ENCODE measurements around the gene ABCF1.

Gene ABCF1

GRCh38 chr6:30599625-30600324 is 28.5 kb downstream of the ABCF1 start:
- no peak for DNase-seq (ENCODE audit: low read depth, low spot score)
- H3K27ac ChIP-seq, result peak overlapping the region; percentile 8

GRCh38 chr6:30600451-30600961 is 29.3 kb downstream of the ABCF1 start:
- DNase-seq (ENCODE audit: low read depth, low spot score), result no peak
- no peak overlapping the region for H3K27ac ChIP-seq

DNA sequence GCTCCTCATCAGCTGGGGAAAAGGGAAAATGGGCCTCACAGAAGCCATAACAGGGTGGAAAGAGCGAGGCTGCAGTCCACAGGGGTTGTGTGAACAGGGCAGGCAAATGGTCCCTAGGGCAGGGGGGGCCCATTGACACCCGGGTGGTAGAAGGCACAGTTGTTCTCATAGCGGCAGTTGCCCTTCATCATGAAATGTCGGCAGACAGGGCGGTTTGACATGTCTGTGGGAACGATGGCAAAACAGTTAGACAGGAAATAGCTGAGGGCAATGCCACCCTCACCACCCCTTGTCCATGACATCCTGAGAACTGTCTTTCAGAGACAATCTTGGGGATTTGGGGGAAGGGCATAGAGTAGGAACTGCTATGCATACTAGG is 30.2 kb downstream of the ABCF1 start:
- no peak overlapping the region for H3K27ac ChIP-seq

GRCh38 chr6:30601815-30602641 is 30.8 kb downstream of the ABCF1 start:
- no peak overlapping the region for H3K27ac ChIP-seq
- DNase-seq (ENCODE audit: low read depth, low spot score), result no peak

More for the DNA sequence above, 30.2 kb downstream of the ABCF1 start:
- DNase-seq (ENCODE audit: low read depth, low spot score), result no peak

DNA sequence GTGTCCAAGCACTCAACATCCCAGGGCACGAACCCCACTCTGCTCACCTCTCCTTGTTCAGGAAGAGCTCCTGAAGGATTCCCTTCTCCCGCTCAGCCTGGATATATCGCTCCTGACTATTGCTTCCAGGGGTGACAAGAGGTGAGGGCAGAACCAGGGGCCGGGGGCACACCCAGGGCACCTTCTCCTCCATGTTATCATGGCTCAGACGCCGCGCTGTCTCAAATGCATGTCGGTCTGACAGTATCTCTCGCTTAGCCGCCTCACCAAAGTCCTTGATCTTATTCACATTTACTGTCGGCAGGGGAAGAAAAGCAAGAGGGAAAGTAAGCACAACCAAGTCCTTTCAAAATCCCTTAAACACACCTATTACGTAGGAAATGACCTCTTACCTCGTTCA is 32.7 kb downstream of the ABCF1 start:
- DNase-seq (ENCODE audit: low read depth, low spot score), result no peak
- no peak overlapping the region for H3K27ac ChIP-seq

DNA sequence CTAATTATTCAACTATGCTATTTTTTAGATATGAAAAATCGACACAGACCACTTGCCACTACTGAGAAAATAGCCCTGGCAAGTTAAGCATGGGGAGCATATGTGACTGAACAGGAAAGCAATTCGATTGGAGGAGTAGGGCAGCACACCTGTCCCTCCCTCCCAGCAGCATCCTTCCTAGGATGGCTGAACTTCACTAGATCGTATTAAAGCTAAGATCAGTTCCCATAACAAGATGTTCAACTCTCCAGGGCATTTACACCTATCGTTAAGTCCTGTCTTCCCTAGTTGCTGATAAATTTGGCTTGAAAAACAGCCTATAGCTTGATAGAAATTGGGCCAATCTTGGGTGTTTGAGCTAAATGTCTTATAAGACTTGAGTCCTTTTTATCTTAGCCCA is 38.8 kb downstream of the ABCF1 start:
- DNase-seq (ENCODE audit: low read depth, low spot score), result no peak

GRCh38 chr6:30611150-30611855 is 40.1 kb downstream of the ABCF1 start:
- DNase-seq (ENCODE audit: low read depth, low spot score), result no peak
- H3K27ac ChIP-seq, result no peak overlapping the region

More for the DNA sequence above, 38.8 kb downstream of the ABCF1 start:
- H3K27ac ChIP-seq, result no peak overlapping the region

DNA sequence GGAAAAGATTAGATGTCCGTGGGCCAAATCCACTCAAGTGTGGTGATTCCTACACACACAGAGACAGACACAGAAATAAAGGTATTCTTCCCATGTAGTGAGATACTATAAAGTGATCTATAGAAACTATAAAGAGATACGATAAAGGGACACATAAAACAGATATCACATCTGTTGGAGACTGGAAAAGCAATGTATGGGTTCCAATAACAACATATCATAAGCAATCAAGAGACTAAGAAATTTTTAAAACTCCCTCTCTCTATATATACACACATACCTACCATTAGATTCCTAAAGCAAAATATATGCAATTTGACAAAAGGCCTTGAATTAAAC is 40.6 kb downstream of the ABCF1 start:
- no peak for DNase-seq (ENCODE audit: low read depth, low spot score)
- H3K27ac ChIP-seq, result no peak overlapping the region

DNA sequence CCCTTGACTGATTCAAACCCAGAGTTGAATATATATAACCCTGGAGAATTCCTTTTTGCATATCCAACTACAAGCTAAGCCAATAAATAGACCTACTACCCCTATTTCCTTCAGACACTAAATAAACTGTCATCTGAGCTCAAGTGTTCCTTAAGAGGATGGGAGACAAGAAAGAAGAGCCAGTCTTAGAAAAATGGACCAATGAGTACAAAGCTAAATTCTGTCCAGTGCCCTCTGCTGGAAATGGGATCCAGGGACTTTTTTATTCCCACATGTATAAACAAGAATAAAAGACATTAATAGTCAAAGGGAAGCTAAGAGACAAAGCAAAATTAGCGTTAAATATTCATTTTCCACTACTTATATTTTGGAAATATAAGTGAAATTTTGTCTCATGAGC is 41.0 kb downstream of the ABCF1 start:
- H3K27ac ChIP-seq, result peak overlapping the region; percentile 95
- no peak for DNase-seq (ENCODE audit: low read depth, low spot score)

DNA sequence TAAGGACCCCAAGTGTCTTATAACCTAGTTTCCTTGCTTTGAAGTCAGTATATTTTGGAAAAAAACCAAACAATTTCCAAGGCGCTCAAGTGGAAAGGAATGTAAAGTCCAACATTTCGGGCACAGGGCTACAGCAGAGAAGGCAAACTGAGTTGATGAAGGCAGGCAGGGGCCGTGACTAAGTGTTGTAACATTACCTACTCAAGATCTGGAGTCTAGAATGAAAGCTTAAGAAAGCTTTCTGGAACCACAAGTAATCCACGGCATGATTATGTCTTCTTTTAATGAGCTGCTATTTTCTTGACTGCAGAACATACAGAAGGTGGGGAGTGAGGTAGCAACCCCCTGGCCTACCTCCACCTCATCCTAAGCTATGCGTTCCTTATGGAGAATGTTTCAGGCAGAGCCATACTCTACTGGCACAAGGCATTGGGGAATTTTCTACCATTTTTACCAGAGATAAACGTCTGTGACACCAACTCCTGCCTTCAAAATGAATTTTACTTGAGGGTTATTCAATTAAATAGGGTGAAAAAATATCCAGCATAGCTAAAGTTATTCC is 41.5 kb downstream of the ABCF1 start:
- peak overlapping the region; percentile 95 for H3K27ac ChIP-seq
- no peak for DNase-seq (ENCODE audit: low read depth, low spot score)

DNA sequence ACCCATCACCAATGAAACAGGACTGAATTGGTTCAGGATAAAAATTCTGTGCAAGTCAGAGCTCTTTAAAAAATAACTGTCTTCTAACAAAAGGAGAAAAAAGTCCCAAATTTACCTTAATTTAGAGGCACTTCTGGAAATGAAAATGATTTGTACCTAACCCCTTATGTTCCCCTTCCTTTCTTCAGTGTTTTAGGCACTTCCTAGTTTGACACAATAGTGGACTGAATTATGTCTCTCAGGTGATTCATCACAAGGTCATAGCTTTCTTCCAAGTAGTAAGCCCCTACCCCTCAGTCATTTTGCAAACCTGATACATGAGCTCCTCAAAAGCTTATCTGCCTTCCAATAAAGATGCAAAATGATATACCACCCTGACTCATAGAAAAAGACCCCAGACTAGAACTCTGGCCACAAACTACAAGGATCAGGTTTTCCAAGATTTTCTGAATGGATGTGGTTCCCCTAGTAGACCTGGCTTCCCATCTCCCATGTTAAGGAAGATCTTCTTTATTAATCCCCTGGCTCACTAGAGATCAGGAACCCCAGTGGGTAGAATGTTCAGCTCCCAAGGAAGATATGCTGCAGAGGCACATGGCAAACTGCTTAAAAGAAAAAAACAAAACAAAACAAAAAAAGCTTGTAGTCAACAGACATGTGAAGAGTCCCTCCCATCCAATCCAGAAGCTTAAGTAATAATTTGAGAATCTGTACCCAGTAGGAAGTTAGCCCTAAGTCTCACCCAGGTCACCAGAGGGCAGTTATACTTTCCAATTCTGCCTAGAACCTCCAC is 42.2 kb downstream of the ABCF1 start:
- no peak for DNase-seq (ENCODE audit: low read depth, low spot score)
- H3K27ac ChIP-seq, result peak overlapping the region; percentile 95

DNA sequence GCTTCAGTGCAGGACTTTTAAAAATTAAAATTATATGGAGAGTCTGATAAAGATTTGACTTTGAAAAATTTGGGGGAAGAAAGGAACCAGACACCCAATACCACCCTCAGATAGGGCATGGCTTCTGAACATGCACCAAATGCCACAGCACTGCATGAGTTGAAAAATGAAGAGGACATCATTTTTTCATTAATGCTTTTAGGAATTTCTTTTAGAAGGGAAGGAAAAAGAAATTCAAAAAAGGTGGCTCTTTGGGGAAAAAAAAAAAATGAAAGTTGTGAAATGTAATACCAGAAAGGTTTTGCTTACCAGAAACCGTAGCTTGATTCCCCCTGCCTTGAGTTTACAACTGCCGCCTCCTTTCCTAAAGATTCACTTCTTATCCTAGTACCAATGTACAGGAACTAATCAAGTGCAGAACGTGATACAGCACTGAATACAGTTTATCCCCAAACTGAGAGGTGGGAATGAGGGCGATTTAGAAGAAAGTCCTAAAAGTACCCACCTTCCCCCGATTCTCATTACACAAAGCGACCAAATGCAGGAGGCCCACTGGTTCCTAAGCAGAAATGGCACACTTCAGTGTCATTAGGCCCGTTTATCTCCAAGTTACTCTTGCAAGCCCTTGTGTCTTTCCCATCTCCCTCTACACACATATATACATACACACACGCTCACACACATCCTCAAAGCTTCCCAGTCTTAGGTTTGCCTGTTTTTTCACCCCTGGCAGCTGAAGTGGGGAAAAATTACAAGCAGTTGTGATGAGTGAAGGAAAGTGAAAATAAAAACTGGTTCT is 43.0 kb downstream of the ABCF1 start:
- peak overlapping the region; percentile 95 for H3K27ac ChIP-seq
- no peak for DNase-seq (ENCODE audit: low read depth, low spot score)

DNA sequence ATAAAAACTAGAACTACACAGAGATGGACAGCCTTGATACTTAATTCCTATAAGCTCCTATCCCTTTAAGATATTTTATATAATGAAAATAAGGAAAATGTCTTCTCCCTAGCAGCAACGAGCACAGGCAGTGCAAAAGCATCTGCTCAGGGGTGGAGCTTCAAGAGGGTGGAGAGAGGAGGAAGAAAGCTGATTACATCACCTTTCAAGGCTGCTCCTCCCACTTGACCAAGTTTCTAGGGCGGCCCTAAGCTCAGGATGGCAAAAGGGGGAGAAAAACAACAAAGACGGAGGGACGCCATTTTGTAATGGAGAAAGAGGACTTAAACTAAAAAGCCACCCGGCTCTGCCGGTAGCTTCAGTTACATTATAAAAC is 43.6 kb downstream of the ABCF1 start:
- H3K27ac ChIP-seq, result peak overlapping the region; percentile 95
- DNase-seq (ENCODE audit: low read depth, low spot score), result peak; percentile 89

DNA sequence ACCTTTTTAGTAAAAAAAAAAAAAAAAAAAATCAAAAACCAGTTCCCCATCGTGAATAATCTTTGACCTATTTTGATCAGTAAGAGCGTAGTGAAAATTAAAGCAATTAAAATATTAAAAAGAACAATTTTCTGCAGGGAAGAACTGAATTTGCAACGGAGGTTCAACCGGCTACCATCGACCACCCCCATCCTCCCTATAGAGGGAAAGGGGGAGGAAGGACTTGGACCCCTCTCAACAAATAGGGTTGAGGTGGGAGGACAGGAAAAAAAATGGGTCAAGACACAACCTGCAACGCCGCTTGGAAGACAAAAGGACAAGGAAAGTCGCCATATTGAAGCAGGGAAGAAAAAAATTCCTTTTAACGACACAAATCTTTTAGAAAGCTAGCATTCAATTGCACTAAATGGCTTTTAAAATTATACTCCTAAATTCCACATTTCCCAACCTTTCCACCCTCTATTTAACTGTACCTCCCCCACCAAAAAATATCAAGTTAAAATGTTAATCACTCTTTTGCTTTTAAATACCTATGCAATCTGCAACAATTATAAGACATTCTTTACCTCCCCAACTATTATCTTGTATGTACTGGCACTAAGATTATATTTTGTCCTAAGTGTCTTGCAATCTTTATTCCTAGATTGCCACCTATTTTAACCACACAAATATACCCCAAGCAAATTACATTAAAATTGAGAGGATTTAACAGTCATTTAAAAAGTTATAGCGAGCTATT is 44.1 kb downstream of the ABCF1 start:
- DNase-seq (ENCODE audit: low read depth, low spot score), result no peak
- H3K27ac ChIP-seq, result peak overlapping the region; percentile 95

GRCh38 chr6:30615958-30616810 is 44.9 kb downstream of the ABCF1 start:
- DNase-seq (ENCODE audit: low read depth, low spot score), result no peak

DNA sequence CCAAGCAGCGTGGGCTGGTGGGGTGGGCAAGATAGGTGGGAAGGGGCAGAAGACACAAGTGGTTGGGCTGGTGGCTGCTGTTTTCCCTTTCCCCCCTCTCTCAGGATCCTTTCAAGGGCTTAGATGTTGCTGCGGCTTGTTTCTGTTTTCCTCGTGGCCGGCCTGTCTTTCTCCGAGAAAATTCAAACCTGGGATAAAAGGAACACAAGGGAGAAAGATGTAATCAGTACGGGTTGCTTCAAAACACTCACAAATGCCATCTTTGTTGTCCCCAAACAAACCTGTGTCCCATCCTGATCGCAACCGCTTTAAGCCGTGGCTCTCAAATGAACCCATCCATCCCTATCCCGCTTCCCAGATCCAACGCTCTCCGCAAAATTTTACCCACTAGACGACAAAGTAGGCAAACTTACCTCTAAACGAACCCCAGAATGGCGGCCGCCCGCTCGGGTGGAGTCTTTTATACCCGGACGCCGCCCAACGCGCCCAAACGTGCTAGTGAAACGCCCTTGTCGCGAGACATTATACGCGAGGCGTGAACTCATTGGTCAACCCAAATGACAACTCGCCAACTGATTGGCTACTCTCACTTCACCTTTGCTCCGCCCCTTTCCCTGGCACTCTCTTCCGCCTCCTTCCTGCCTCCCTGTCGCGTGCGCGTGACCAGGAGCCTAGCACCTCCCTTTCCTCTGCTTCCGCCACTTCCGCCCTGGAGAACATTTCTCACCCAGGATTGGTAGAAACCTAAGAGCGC is 45.7 kb downstream of the ABCF1 start, which contains the start of gene PPP1R10:
TSS of gene PPP1R10 (minus strand) at position 433 of the 754 bp plus-strand sequence. CDS start 7,299 bp downstream, outside the sequence.
- peak within 1 kb of the TSS; percentile 95 for H3K27ac ChIP-seq
- peak; percentile 99 for DNase-seq (ENCODE audit: low read depth, low spot score)

More at GRCh38 chr6:30615958-30616810, 44.9 kb downstream of the ABCF1 start:
- H3K27ac ChIP-seq, result peak overlapping the region; percentile 95

All from epithelial cell of prostate (primary cell).